HEK293 (cell line): ENCODE results near the gene WDR76.

Source experiments
- BCL11A ChIP-seq: fragments of 450-650 bp; formaldehyde crosslinking; IDR thresholded peaks from 2 replicates; pipeline ENCODE4 v1.5.1; 2016; ENCODE audit warnings: low read depth, missing biosample characterization, missing genetic modification characterization
- CTCF ChIP-seq: fragments of 450-650 bp; formaldehyde crosslinking; IDR thresholded peaks from 2 replicates; pipeline ENCODE4 v1.5.1; 2016; ENCODE audit warnings: missing biosample characterization, missing genetic modification characterization
- PRDM4 ChIP-seq: fragments of 450-650 bp; formaldehyde crosslinking; IDR thresholded peaks from 2 replicates; pipeline ENCODE4 v1.5.1; 2017; ENCODE audit warnings: missing biosample characterization, missing genetic modification characterization
- ZBTB8A ChIP-seq: fragments of 450-650 bp; formaldehyde crosslinking; IDR thresholded peaks from 2 replicates; pipeline ENCODE4 v1.5.1; 2016; ENCODE audit warnings: missing biosample characterization, missing genetic modification characterization
- ZNF133 ChIP-seq: fragments of 450-650 bp; formaldehyde crosslinking; IDR thresholded peaks from 2 replicates; pipeline ENCODE4 v1.5.1; 2016; ENCODE audit warnings: missing biosample characterization, missing genetic modification characterization
- ZNF221 ChIP-seq: fragments of 450-650 bp; formaldehyde crosslinking; IDR thresholded peaks from 2 replicates; pipeline ENCODE4 v1.5.1; 2017; ENCODE audit warnings: missing biosample characterization, missing genetic modification characterization, borderline replicate concordance

GRCh38 chr15:43824302-43825246 is 2.2 kb upstream of the WDR76 start, which contains the start of gene MFAP1:
- TF ChIP-seq CTCF, result no peak
- no peak for TF ChIP-seq PRDM4 (tag by site-specific recombination)
- TF ChIP-seq ZNF221, result no peak
- TF ChIP-seq BCL11A (tag by site-specific recombination), result no peak
- TF ChIP-seq ZBTB8A (tag by site-specific recombination), result no peak
- no peak for TF ChIP-seq ZNF133 (tag by site-specific recombination)
